ENCODE results near the gene KDM6A.
"Not testable (repeated sequence)": the region's sequence is repeated elsewhere in the genome, so short reads cannot be mapped to it uniquely, and the experiment has no call there.

Gene KDM6A

DNA sequence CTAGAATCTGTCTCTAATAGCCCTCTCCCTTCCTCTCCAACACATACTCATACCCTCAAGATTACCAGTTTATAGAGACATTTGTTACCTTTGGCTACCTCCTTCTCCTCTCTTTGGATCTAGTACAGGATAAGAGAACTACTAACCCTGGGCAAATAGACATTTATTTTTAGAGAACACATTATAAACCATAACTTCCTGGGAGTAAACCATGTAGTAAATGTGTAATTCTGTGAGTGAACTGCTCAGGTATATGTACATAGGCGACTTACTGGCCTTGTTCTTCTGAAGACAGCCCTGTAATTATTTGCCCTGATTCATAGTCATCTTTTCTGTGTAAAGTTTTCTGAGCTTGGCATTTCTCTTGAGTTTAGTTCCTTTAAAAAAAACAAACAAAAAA lies 94.2 kb downstream of the KDM6A start:
- no peak for DNase-seq

- DNase-seq, result no peak
Observed at GRCh38 chrX:44970709-44971108, 97.7 kb downstream of the KDM6A start.

DNA sequence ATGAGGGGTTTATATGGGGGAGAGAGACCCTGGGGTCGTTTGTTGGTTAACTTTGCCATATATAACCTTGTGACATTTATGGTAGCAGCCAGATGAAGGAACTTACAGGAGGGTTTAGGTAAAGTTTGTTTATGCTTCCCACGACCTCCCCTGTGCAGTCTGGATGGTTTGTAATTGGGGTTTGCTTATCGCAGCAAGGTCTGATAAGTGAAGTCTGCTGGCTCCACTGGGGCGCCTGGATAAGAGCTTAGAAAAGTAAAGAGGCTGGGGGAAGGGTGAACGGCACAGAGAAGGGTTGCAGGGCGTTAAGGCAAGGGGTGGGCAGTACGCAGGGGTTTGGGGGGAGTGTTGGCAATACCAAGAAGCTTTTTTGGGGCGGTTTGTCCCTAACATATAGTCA lies 98.7 kb downstream of the KDM6A start:
- no peak for DNase-seq

DNA sequence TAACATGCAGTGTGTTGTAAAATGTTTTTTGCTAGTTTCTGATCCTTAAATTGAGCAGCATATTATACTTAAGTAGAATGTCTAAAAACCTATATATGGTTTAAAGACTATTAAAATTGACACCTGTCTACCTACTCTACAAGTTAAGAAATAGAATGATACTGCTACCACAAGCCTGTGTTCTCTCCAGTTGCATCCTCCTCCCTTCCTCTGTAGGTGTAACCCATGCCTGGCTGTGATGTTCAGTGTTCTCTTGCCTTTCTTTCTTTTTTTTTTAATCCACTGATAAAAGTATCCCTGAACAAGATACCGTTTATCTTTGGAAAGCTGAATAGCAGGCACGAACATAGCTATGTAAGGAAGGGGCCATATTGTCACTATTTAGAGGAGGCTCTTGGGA lies 99.1 kb downstream of the KDM6A start:
- DNase-seq, result no peak

- DNase-seq, result no peak
Observed at GRCh38 chrX:44973420-44973932, 100.5 kb downstream of the KDM6A start.

GRCh38 chrX:44974451-44974850 lies 101.5 kb downstream of the KDM6A start:
- DNase-seq, result no peak

- DNase-seq, result no peak
Observed at GRCh38 chrX:44975666-44976263, 102.8 kb downstream of the KDM6A start.

DNA sequence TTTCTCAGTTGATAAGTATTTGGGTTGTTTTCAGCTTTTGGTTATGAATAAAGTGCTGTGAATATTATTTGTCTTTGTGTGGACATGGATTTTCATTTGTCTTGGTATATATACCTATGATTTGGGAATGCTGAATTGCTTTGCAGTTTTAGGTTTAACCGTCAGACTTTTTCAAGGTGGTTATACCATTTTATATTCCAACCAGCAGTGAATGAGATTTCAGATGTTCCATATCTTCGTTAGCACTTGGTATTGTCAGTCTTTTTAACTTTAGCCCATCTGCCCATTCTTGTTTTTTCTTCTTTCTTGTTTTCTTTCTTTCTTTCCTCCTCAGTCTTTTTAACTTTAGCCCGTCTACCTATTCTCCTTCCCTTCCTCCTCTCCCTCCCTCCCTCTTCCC lies 106.0 kb downstream of the KDM6A start:
- no peak for DNase-seq

DNA sequence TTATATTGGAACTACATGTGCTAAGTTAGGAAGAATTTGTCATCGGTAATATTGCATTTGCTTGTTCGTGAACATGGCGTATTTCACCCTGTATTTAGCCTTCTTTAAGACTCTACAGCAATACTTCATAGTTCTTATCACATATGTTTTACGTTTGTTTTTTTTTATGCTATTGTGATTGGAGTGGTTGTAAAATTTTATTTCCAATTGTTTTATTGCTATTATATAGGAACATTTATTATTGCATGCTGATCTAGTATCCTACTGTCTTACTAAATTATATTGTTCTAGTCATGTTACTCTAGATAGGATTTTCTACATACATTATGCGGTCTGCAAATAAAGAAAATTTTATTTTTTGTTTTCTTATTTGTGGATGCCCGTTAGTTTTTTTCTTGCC lies 107.4 kb downstream of the KDM6A start:
- DNase-seq, result no peak

DNA sequence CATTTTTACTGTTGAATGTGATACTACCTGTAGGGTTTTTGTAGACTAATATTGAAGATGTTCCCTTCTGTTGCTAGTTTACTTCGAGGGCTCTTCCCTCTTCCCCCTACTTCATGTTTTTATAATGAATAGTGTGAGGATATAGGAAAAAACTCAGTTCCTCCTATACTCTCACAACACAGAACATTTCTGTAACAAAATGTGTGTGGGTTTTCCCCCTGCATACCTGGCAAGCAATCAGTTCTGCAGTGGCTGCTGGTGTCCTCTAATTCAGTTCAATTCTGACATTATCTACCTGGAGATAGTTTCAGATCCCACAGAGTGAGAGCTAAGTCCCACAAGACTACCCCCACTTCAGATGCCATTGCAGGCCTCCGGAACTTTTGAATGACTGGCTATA lies 107.9 kb downstream of the KDM6A start:
- no peak for DNase-seq

- no peak for DNase-seq
Observed at GRCh38 chrX:44989995-44990770, 117.2 kb downstream of the KDM6A start.

- DNase-seq, result no peak
Observed at GRCh38 chrX:44992775-44993174, 119.8 kb downstream of the KDM6A start.

- no peak for DNase-seq
Observed at GRCh38 chrX:44996277-44996676, 123.3 kb downstream of the KDM6A start.

- no peak for DNase-seq
Observed at GRCh38 chrX:44997282-44997812, 124.4 kb downstream of the KDM6A start.

GRCh38 chrX:44997888-44998287 lies 124.9 kb downstream of the KDM6A start:
- DNase-seq, result no peak

DNA sequence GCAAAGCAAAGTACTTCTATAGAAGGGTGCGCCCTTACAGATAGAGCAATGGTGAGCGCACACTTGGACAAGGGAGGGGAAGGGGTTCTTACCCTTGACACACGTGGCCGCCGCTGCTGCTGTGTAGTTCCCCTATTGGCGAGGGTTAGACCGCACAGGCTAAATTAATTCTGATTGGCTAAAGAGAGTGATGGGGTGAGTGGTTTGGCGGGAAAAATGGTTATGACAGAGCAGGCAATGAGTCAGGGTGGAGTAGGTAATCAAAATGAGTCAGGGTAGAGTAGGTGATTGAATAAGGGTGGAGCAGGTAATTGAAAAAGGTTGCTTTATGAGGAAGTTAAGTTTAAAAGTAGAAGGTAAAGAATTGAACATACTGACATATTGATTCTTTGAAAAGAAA lies 126.2 kb downstream of the KDM6A start:
- not testable (repeated sequence) for DNase-seq

- DNase-seq, result not testable (repeated sequence)
Observed at GRCh38 chrX:44999872-45000271, 126.9 kb downstream of the KDM6A start.

DNA sequence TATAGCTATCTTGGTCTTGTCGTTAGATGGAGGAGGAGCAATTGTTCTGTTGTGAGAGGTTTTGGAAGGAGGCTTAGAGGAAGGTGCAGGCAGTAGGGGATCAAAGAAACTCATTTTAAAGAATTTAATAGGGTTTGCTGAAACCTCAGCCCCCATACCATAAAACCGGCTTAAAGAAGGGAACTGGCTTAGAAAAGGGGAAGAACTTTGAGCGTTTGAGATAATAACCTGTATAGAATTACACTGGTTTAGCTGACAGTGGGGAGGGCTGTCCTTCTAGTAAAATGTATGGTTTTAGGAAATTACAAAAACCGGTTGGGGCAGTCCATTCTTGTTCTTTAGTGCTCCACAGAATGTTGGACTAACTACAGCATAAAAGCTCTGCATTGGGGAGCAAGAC lies 128.1 kb downstream of the KDM6A start:
- DNase-seq, result no peak

DNA sequence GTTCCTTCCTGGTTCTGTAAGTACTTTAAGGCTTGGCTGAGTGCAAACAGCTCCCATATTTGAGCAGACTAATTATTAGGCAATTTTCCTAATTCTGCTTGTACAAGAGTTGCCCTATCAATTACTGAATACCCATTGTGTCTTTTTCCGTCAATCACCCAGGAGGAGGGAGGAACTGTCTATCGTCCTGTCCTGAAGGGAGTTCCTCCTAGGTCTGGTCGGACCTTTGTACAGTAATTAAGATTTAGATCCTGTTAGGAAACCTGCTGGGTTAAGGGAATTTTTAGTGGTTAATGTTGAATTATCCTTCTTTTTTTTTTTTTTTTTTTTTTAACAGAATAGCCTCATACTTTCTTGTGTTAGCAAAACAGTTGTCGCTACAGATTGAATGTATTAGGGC lies 130.1 kb downstream of the KDM6A start:
- DNase-seq, result no peak

- no peak for DNase-seq
Observed at GRCh38 chrX:45006002-45006800, 133.2 kb downstream of the KDM6A start.

DNA sequence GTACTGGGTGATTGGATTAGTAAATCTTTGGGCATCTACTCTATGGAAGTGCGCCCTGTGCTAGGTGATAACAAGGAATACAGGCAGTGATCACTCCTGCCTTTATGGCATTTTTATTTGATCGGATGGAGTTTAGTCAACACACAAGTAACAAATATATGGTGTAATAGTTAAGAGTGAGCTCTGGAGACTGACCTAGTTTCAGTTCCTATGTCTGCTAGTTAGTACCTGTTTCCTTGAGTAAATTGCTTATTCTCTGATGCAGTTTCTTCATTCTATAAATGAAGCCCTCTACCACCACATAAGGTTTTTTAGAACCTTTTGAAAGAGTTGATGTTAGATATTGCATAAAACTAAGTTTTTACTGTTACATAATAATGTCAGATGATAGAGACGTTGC lies 134.6 kb downstream of the KDM6A start:
- DNase-seq, result no peak

DNA sequence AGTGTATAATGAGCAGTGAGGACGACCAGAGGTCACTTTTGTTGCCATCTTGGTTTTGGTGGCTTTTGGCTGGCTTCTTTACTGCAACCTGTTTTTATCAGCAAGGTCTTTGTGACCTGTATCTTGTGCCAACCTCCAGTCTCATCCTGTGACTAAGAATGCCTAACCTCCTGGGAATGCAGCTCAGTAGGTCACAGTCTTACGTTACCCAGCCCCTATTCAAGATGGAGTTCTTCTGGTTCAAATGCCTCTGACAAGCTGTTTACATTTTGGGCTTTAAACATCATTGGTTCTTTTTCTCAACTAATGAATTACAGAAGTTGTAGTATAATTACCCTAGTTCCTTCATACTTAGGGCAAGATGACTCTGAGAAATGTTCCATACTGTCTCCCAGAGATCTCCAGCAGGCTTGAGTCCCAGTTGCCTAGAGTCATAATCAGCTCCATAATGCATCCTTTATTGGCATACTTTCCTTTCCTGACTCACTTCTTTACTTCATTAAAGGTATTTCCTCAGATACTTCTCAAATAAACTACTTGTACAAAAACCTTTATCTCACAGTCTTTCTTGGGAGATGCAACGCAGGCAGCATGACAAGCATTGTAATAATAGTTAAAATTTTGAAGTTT lies 136.5 kb downstream of the KDM6A start:
- DNase-seq, result no peak

- DNase-seq, result no peak
Observed at GRCh38 chrX:45011131-45011530, 138.1 kb downstream of the KDM6A start.

Measured in activated T-cell treated with anti-CD3 and anti-CD28 coated beads for 4 hours (primary cell).